HG03064 (cell line): ENCODE results near the gene MAP2K3.
"Not testable (repeated sequence)": the region's sequence is repeated elsewhere in the genome, so short reads cannot be mapped to it uniquely, and the experiment has no call there.

ENCODE experiments used
- ATAC-seq: cut with Tn5 transposase; IDR thresholded peaks from one replicate; pipeline ENCODE4 v1.9.1; 2021; ENCODE audit warnings: low read depth; ENCODE audit not compliant: unreplicated experiment

The MAP2K3 gene

GRCh38 chr17:21321744-21322191 lies 37.3 kb downstream of the MAP2K3 start:
- not testable (repeated sequence) for ATAC-seq

- not testable (repeated sequence) for ATAC-seq
Measured at GRCh38 chr17:21323257-21324111, 39.0 kb downstream of the MAP2K3 start.

- ATAC-seq, result not testable (repeated sequence)
Measured at GRCh38 chr17:21324741-21325140, 40.2 kb downstream of the MAP2K3 start.

GRCh38 chr17:21327921-21328320 lies 43.4 kb downstream of the MAP2K3 start:
- not testable (repeated sequence) for ATAC-seq

- not testable (repeated sequence) for ATAC-seq
Measured at GRCh38 chr17:21328778-21329177, 44.3 kb downstream of the MAP2K3 start.

GRCh38 chr17:21330436-21331160 lies 46.1 kb downstream of the MAP2K3 start:
- no peak for ATAC-seq

GRCh38 chr17:21336541-21337294 lies 52.2 kb downstream of the MAP2K3 start:
- ATAC-seq, result not testable (repeated sequence)

- ATAC-seq, result not testable (repeated sequence)
Measured at GRCh38 chr17:21337981-21338625, 53.6 kb downstream of the MAP2K3 start.

- no peak for ATAC-seq
Measured at GRCh38 chr17:21339011-21339410, 54.5 kb downstream of the MAP2K3 start.

GRCh38 chr17:21339571-21339970 lies 55.1 kb downstream of the MAP2K3 start:
- ATAC-seq, result not testable (repeated sequence)

- not testable (repeated sequence) for ATAC-seq
Measured at GRCh38 chr17:21340407-21340806, 55.9 kb downstream of the MAP2K3 start.

GRCh38 chr17:21341279-21341678 lies 56.8 kb downstream of the MAP2K3 start:
- ATAC-seq, result not testable (repeated sequence)

- not testable (repeated sequence) for ATAC-seq
Measured at GRCh38 chr17:21341925-21342540, 57.5 kb downstream of the MAP2K3 start.

GRCh38 chr17:21343061-21343949 lies 58.8 kb downstream of the MAP2K3 start:
- not testable (repeated sequence) for ATAC-seq

- ATAC-seq, result not testable (repeated sequence)
Measured at GRCh38 chr17:21344801-21345200, 60.3 kb downstream of the MAP2K3 start.

- ATAC-seq, result no peak
Measured at GRCh38 chr17:21345236-21345635, 60.7 kb downstream of the MAP2K3 start.

- not testable (repeated sequence) for ATAC-seq
Measured at GRCh38 chr17:21346107-21346506, 61.6 kb downstream of the MAP2K3 start.

- ATAC-seq, result not testable (repeated sequence)
Measured at GRCh38 chr17:21346651-21347250, 62.2 kb downstream of the MAP2K3 start.
